ENCODE measurements around the gene DGKQ. TPM values are rescaled to one million over a fixed set of nuclear protein-coding genes. Genes with fewer than 3 reads are reported as not detected.

Gene DGKQ
- total and polyA plus RNA-seq, 11 donors, result 2.6 to 7.3 (median 4.1) TPM

GRCh38 chr4:1021386-1022050, 48.1 kb upstream of the DGKQ start:
- H3K4me3 ChIP-seq, result no peak overlapping the region
- intact Hi-C loops (cut with DNase I), result no loop called here
- ATAC-seq (no peak), DNase-seq (no peak)
- no peaks in the 10 kb centered on the region for H3K27me3 ChIP-seq
- no peak overlapping the region for H3K27ac ChIP-seq
- WGBS, 4 donors, result 84 to 92% (median 89%) methylated on average over 16 to 19 of the region's 19 CpGs
- H3K4me1 ChIP-seq, result peaks cover 0 to 4% (median 0%) of the 10 kb centered on the region in 12 donors
- peaks cover 0 to 16% (median 0%) of the 10 kb centered on the region in 9 donors for H3K36me3 ChIP-seq
- no peaks in the 10 kb centered on the region for H3K9me3 ChIP-seq
- TF ChIP-seq CTCF (IDR thresholded peaks at IDR 0.05) (no peak), POLR2A (IDR thresholded peaks at IDR 0.05) (no peak)

- no peak for DNase-seq
- intact Hi-C loops (cut with DNase I), result no loop called here
- H3K4me3 ChIP-seq, result no peak overlapping the region
- WGBS, 4 donors, result 75 to 88% (median 83%) methylated on average over 19 to 23 of the region's 23 CpGs
- H3K9me3 ChIP-seq, result no peaks in the 10 kb centered on the region
- H3K36me3 ChIP-seq, result peaks cover 0 to 9% (median 0%) of the 10 kb centered on the region in 9 donors
- H3K27me3 ChIP-seq, result no peaks in the 10 kb centered on the region
- no peak for TF ChIP-seq CTCF (IDR thresholded peaks at IDR 0.05)
- no peak for TF ChIP-seq POLR2A (IDR thresholded peaks at IDR 0.05)
- H3K4me1 ChIP-seq, result no peaks in the 10 kb centered on the region
- H3K27ac ChIP-seq, result no peak overlapping the region
- no peak for ATAC-seq
Observed at GRCh38 chr4:1019729-1020470, 46.5 kb upstream of the DGKQ start.

GRCh38 chr4:1019320-1019719, 46.0 kb upstream of the DGKQ start:
- Histone ChIP-seq H3K27me3 (no peaks in the 10 kb centered on the region), H3K36me3 (peaks cover 0 to 3% (median 0%) of the 10 kb centered on the region in 9 donors), H3K4me3 (no peak overlapping the region), H3K4me1 (no peaks in the 10 kb centered on the region), H3K27ac (no peak overlapping the region), H3K9me3 (no peaks in the 10 kb centered on the region)
- intact Hi-C loops (cut with DNase I), result no loop called here
- no peak for ATAC-seq
- TF ChIP-seq CTCF (IDR thresholded peaks at IDR 0.05) (no peak), POLR2A (IDR thresholded peaks at IDR 0.05) (no peak)
- no peak for DNase-seq
- WGBS, 4 donors, result 59 to 78% (median 76%) methylated on average over 3 to 9 of the region's 9 CpGs

GRCh38 chr4:1018147-1019020, 45.0 kb upstream of the DGKQ start:
- Histone ChIP-seq H3K36me3 (no peaks in the 10 kb centered on the region), H3K4me1 (no peaks in the 10 kb centered on the region), H3K4me3 (no peak overlapping the region), H3K27ac (no peak overlapping the region), H3K27me3 (no peaks in the 10 kb centered on the region), H3K9me3 (no peaks in the 10 kb centered on the region)
- no peak for DNase-seq
- ATAC-seq, result no peak
- no peak for TF ChIP-seq POLR2A (IDR thresholded peaks at IDR 0.05)
- TF ChIP-seq CTCF (IDR thresholded peaks at IDR 0.05), result no peak
- WGBS, 4 donors, result 70 to 81% (median 76%) methylated on average over 7 to 29 of the region's 29 CpGs
- intact Hi-C loops (cut with DNase I), result no loop called here
